Body of pancreas (tissue), 4 donors: ENCODE results near the gene ZNF365. TPM values are rescaled to one million over a fixed set of nuclear protein-coding genes. Genes with fewer than 3 reads are reported as not detected.

Source experiments
- ATAC-seq: fragments of 150-250 bp; one replicate; pipeline ENCODE4 v1.9.1; 2016
- DNase-seq, 4 donors: peaks; one replicate each; pipeline ENCODE4 v3.0.0-alpha.2; 2019
- H3K27ac ChIP-seq, 4 donors: fragments of 200-600 bp; sonication (generic); 1 replicate in 3 of 4; 2 replicates in 1 of 4; pipeline versions ENCODE4 v1.5.1 to v1.6.1; 2016 to 2019; ENCODE audit warnings: mild to moderate bottlenecking in 1 of 4, mixed read lengths in 1 of 4, moderate library complexity in 1 of 4
- H3K27me3 ChIP-seq, 2 donors: fragments of 200-600 bp; sonication (generic); one replicate each; pipeline ENCODE4 v1.6.0; 2016; ENCODE audit warnings: mild to moderate bottlenecking in 1 of 2
- H3K36me3 ChIP-seq, 2 donors: fragments of 200-600 bp; sonication (generic); replicated peaks in 1 of 2; 2 replicates each; pipeline ENCODE4 v1.5.1; 2016; ENCODE audit warnings: low read depth in 2 of 2; ENCODE audit not compliant: insufficient read depth in 1 of 2
- H3K4me1 ChIP-seq: fragments of 200-600 bp; sonication (generic); one replicate; pipeline ENCODE4 v1.6.0; 2016
- H3K4me3 ChIP-seq, 2 donors: fragments of 200-600 bp; sonication (generic); 1 replicate in 1 of 2; 2 replicates in 1 of 2; pipeline ENCODE4 v1.5.1; 2016 to 2019
- H3K9me3 ChIP-seq, 3 donors: fragments of 200-600 bp; sonication (generic); 1 replicate in 2 of 3; 2 replicates in 1 of 3; pipeline ENCODE4 v1.5.1; 2016
- CTCF ChIP-seq, 7 experiments: fragments of 450-650 bp in 4 of 7; fragments of 200-600 bp in 3 of 7; sonication (generic) in 3 of 7; IDR thresholded peaks; one replicate each; pipeline ENCODE4 v1.5.1; 2016 to 2019; ENCODE audit warnings: antibody characterized with exemption in 7 of 7
- POLR2A ChIP-seq, 3 donors: fragments of 450-650 bp; IDR thresholded peaks; one replicate each; pipeline ENCODE4 v1.6.1; 2016; ENCODE audit warnings: antibody characterized with exemption in 3 of 3, mild to moderate bottlenecking in 2 of 3
- WGBS, 2 donors: methylation state at CpG; one replicate each; pipeline ENCODE4 v1.1.5; 2017; 5-methylcytosine and 5-hydroxymethylcytosine counted together
- intact Hi-C: fragments of 100-400 bp; cut with DNase I; formaldehyde crosslinking; loops from one replicate; pipeline ENCODE4 v1.15.1; 2023
- total RNA-seq, 2 donors: library from RNA; depleted of rRNA; stranded (reverse); fragments of >200 nt; gene quantifications; one replicate each; pipeline ENCODE4 v1.1.0, GENCODE V29; 2016

ZNF365 gene
- total RNA-seq, 2 donors from 2014 or later = 1.0 to 1.6 TPM

- peaks cover 0 to 6% (median 0%) of the 10 kb centered on the region in 3 donors for H3K9me3 ChIP-seq
- TF ChIP-seq CTCF (IDR thresholded peaks at IDR 0.05) (no peak), POLR2A (IDR thresholded peaks at IDR 0.05) (no peak)
- no peak for ATAC-seq
These were observed 32.8 kb upstream of the ZNF365 start for GRCh38 chr10:62341419-62341818.

GRCh38 chr10:62343000-62343399 is 31.2 kb upstream of the ZNF365 start:
- no peaks in the 10 kb centered on the region for H3K4me1 ChIP-seq
- no peaks in the 10 kb centered on the region for H3K36me3 ChIP-seq
- peaks cover 0 to 7% (median 0%) of the 10 kb centered on the region in 3 donors for H3K9me3 ChIP-seq
- WGBS, 2 donors = 88 to 92% methylated on average over 1 of the region's 1 CpG
- ATAC-seq = no peak
- no peaks in the 10 kb centered on the region for H3K27me3 ChIP-seq
- no peak for DNase-seq
- H3K27ac ChIP-seq = no peak overlapping the region
- no peak overlapping the region for H3K4me3 ChIP-seq
- intact Hi-C loops = no loop called here
- TF ChIP-seq CTCF (IDR thresholded peaks at IDR 0.05) (no peak), POLR2A (IDR thresholded peaks at IDR 0.05) (no peak)

More at GRCh38 chr10:62341419-62341818, 32.8 kb upstream of the ZNF365 start:
- Histone ChIP-seq H3K4me3 (no peak overlapping the region), H3K27me3 (no peaks in the 10 kb centered on the region), H3K36me3 (no peaks in the 10 kb centered on the region), H3K27ac (no peak overlapping the region), H3K4me1 (no peaks in the 10 kb centered on the region)
- no peak for DNase-seq
- intact Hi-C loops = no loop called here

- Histone ChIP-seq H3K9me3 (peaks cover 0 to 14% (median 0%) of the 10 kb centered on the region in 3 donors), H3K27me3 (no peaks in the 10 kb centered on the region), H3K27ac (no peak overlapping the region), H3K4me1 (no peaks in the 10 kb centered on the region), H3K36me3 (no peaks in the 10 kb centered on the region), H3K4me3 (no peak overlapping the region)
- DNase-seq (no peak), ATAC-seq (no peak)
- TF ChIP-seq POLR2A (IDR thresholded peaks at IDR 0.05) (no peak), CTCF (IDR thresholded peaks at IDR 0.05) (no peak)
- intact Hi-C loops = no loop called here
These were observed 26.1 kb upstream of the ZNF365 start for GRCh38 chr10:62348029-62348428.

- no peaks in the 10 kb centered on the region for H3K27me3 ChIP-seq
- H3K9me3 ChIP-seq = peaks cover 0 to 14% (median 0%) of the 10 kb centered on the region in 3 donors
- no peaks in the 10 kb centered on the region for H3K4me1 ChIP-seq
- H3K27ac ChIP-seq = no peak overlapping the region
- ATAC-seq (no peak), DNase-seq (no peak)
- no peak overlapping the region for H3K4me3 ChIP-seq
- TF ChIP-seq POLR2A (IDR thresholded peaks at IDR 0.05) (no peak), CTCF (IDR thresholded peaks at IDR 0.05) (no peak)
- no peaks in the 10 kb centered on the region for H3K36me3 ChIP-seq
- intact Hi-C loops = no loop called here
These were observed 21.7 kb upstream of the ZNF365 start for GRCh38 chr10:62352356-62352970.

- Histone ChIP-seq H3K27ac (no peak overlapping the region), H3K4me3 (no peak overlapping the region), H3K27me3 (no peaks in the 10 kb centered on the region), H3K9me3 (peaks cover 0 to 8% (median 0%) of the 10 kb centered on the region in 3 donors), H3K36me3 (no peaks in the 10 kb centered on the region), H3K4me1 (no peaks in the 10 kb centered on the region)
- ATAC-seq (no peak), DNase-seq (no peak)
- intact Hi-C loops = no loop called here
- TF ChIP-seq CTCF (IDR thresholded peaks at IDR 0.05) = no peak
- no peak for TF ChIP-seq POLR2A (IDR thresholded peaks at IDR 0.05)
- 61 to 71% methylated on average over 2 of the region's 2 CpGs for WGBS, 2 donors
These were observed 19.3 kb upstream of the ZNF365 start for GRCh38 chr10:62354916-62355315.
